ENCODE data around the gene SERINC5.

Gene SERINC5

GRCh38 chr5:80153586-80154126 lies 102.2 kb downstream of the SERINC5 start:
- Histone ChIP-seq H3K4me1 (ENCODE audit: control insufficient read depth, insufficient read depth, low read length) (peaks cover 4% of the 10 kb centered on the region), H3K9me3 (ENCODE audit: control insufficient read depth in 2 of 2, low read length in 2 of 2) (no peaks in the 10 kb centered on the region), H3K27ac (ENCODE audit: low read length) (no peak overlapping the region), H3K4me3 (ENCODE audit: low read length in 2 of 2) (no peak overlapping the region), H3K27me3 (ENCODE audit: control insufficient read depth in 1 of 2, insufficient read depth in 2 of 2, low read length in 2 of 2) (no peaks in the 10 kb centered on the region), H3K9ac (ENCODE audit: low read length in 2 of 2) (no peak overlapping the region), H3K36me3 (ENCODE audit: control insufficient read depth in 2 of 2, insufficient read depth in 2 of 2, low read length in 2 of 2) (peaks cover 5 to 16% of the 10 kb centered on the region in 2 donors)

GRCh38 chr5:80152778-80153177 lies 103.1 kb downstream of the SERINC5 start:
- Histone ChIP-seq H3K4me3 (ENCODE audit: low read length in 2 of 2) (no peak overlapping the region), H3K4me1 (ENCODE audit: control insufficient read depth, insufficient read depth, low read length) (peaks cover 4% of the 10 kb centered on the region), H3K9ac (ENCODE audit: low read length in 2 of 2) (no peak overlapping the region), H3K9me3 (ENCODE audit: control insufficient read depth in 2 of 2, low read length in 2 of 2) (no peaks in the 10 kb centered on the region), H3K36me3 (ENCODE audit: control insufficient read depth in 2 of 2, insufficient read depth in 2 of 2, low read length in 2 of 2) (peaks cover 5 to 14% of the 10 kb centered on the region in 2 donors), H3K27me3 (ENCODE audit: control insufficient read depth in 1 of 2, insufficient read depth in 2 of 2, low read length in 2 of 2) (no peaks in the 10 kb centered on the region), H3K27ac (ENCODE audit: low read length) (no peak overlapping the region)

GRCh38 chr5:80151890-80152289 lies 104.0 kb downstream of the SERINC5 start:
- Histone ChIP-seq H3K27ac (ENCODE audit: low read length) (no peak overlapping the region), H3K27me3 (ENCODE audit: control insufficient read depth in 1 of 2, insufficient read depth in 2 of 2, low read length in 2 of 2) (no peaks in the 10 kb centered on the region), H3K36me3 (ENCODE audit: control insufficient read depth in 2 of 2, insufficient read depth in 2 of 2, low read length in 2 of 2) (peaks cover 7 to 12% of the 10 kb centered on the region in 2 donors)

GRCh38 chr5:80150731-80151130 lies 105.1 kb downstream of the SERINC5 start:
- Histone ChIP-seq H3K4me3 (ENCODE audit: low read length in 2 of 2) (no peak overlapping the region), H3K27ac (ENCODE audit: low read length) (no peak overlapping the region), H3K4me1 (ENCODE audit: control insufficient read depth, insufficient read depth, low read length) (peaks cover 4% of the 10 kb centered on the region), H3K9me3 (ENCODE audit: control insufficient read depth in 2 of 2, low read length in 2 of 2) (no peaks in the 10 kb centered on the region), H3K27me3 (ENCODE audit: control insufficient read depth in 1 of 2, insufficient read depth in 2 of 2, low read length in 2 of 2) (no peaks in the 10 kb centered on the region), H3K36me3 (ENCODE audit: control insufficient read depth in 2 of 2, insufficient read depth in 2 of 2, low read length in 2 of 2) (peaks cover 7 to 12% of the 10 kb centered on the region in 2 donors), H3K9ac (ENCODE audit: low read length in 2 of 2) (no peak overlapping the region)

More at GRCh38 chr5:80151890-80152289, 104.0 kb downstream of the SERINC5 start:
- H3K9me3 ChIP-seq (ENCODE audit: control insufficient read depth in 2 of 2, low read length in 2 of 2): no peaks in the 10 kb centered on the region
- peaks cover 4% of the 10 kb centered on the region for H3K4me1 ChIP-seq (ENCODE audit: control insufficient read depth, insufficient read depth, low read length)
- no peak overlapping the region for H3K9ac ChIP-seq (ENCODE audit: low read length in 2 of 2)
- no peak overlapping the region for H3K4me3 ChIP-seq (ENCODE audit: low read length in 2 of 2)

- Histone ChIP-seq H3K9ac (ENCODE audit: low read length in 2 of 2) (no peak overlapping the region), H3K4me3 (ENCODE audit: low read length in 2 of 2) (no peak overlapping the region), H3K9me3 (ENCODE audit: control insufficient read depth in 2 of 2, low read length in 2 of 2) (no peaks in the 10 kb centered on the region), H3K27me3 (ENCODE audit: control insufficient read depth in 1 of 2, insufficient read depth in 2 of 2, low read length in 2 of 2) (no peaks in the 10 kb centered on the region), H3K27ac (ENCODE audit: low read length) (no peak overlapping the region), H3K4me1 (ENCODE audit: control insufficient read depth, insufficient read depth, low read length) (peaks cover 4% of the 10 kb centered on the region), H3K36me3 (ENCODE audit: control insufficient read depth in 2 of 2, insufficient read depth in 2 of 2, low read length in 2 of 2) (peaks cover 7 to 12% of the 10 kb centered on the region in 2 donors)
Measured at GRCh38 chr5:80149161-80149609, 106.7 kb downstream of the SERINC5 start.

- no peaks in the 10 kb centered on the region for H3K9me3 ChIP-seq (ENCODE audit: control insufficient read depth in 2 of 2, low read length in 2 of 2)
- H3K4me1 ChIP-seq (ENCODE audit: control insufficient read depth, insufficient read depth, low read length): peaks cover 12% of the 10 kb centered on the region
- H3K27ac ChIP-seq (ENCODE audit: low read length): no peak overlapping the region
- peaks cover 7 to 15% of the 10 kb centered on the region in 2 donors for H3K36me3 ChIP-seq (ENCODE audit: control insufficient read depth in 2 of 2, insufficient read depth in 2 of 2, low read length in 2 of 2)
- no peak overlapping the region for H3K9ac ChIP-seq (ENCODE audit: low read length in 2 of 2)
- H3K27me3 ChIP-seq (ENCODE audit: control insufficient read depth in 1 of 2, insufficient read depth in 2 of 2, low read length in 2 of 2): no peaks in the 10 kb centered on the region
- no peak overlapping the region for H3K4me3 ChIP-seq (ENCODE audit: low read length in 2 of 2)
Measured at GRCh38 chr5:80147119-80147815, 108.6 kb downstream of the SERINC5 start.

- Histone ChIP-seq H3K9ac (ENCODE audit: low read length in 2 of 2) (no peak overlapping the region), H3K27me3 (ENCODE audit: control insufficient read depth in 1 of 2, insufficient read depth in 2 of 2, low read length in 2 of 2) (no peaks in the 10 kb centered on the region), H3K27ac (ENCODE audit: low read length) (no peak overlapping the region), H3K4me3 (ENCODE audit: low read length in 2 of 2) (no peak overlapping the region), H3K36me3 (ENCODE audit: control insufficient read depth in 2 of 2, insufficient read depth in 2 of 2, low read length in 2 of 2) (peaks cover 7 to 11% of the 10 kb centered on the region in 2 donors), H3K9me3 (ENCODE audit: control insufficient read depth in 2 of 2, low read length in 2 of 2) (no peaks in the 10 kb centered on the region), H3K4me1 (ENCODE audit: control insufficient read depth, insufficient read depth, low read length) (peaks cover 24% of the 10 kb centered on the region)
Measured at GRCh38 chr5:80146046-80146445, 109.8 kb downstream of the SERINC5 start.

- no peak overlapping the region for H3K9ac ChIP-seq (ENCODE audit: low read length in 2 of 2)
- peaks cover 2 to 3% of the 10 kb centered on the region in 2 donors for H3K36me3 ChIP-seq (ENCODE audit: control insufficient read depth in 2 of 2, insufficient read depth in 2 of 2, low read length in 2 of 2)
- H3K4me1 ChIP-seq (ENCODE audit: control insufficient read depth, insufficient read depth, low read length): peaks cover 25% of the 10 kb centered on the region
- H3K4me3 ChIP-seq (ENCODE audit: low read length in 2 of 2): no peak overlapping the region
- H3K9me3 ChIP-seq (ENCODE audit: control insufficient read depth in 2 of 2, low read length in 2 of 2): no peaks in the 10 kb centered on the region
- peak overlapping the region; percentile 95 for H3K27ac ChIP-seq (ENCODE audit: low read length)
- H3K27me3 ChIP-seq (ENCODE audit: control insufficient read depth in 1 of 2, insufficient read depth in 2 of 2, low read length in 2 of 2): no peaks in the 10 kb centered on the region
Measured at GRCh38 chr5:80143491-80143890, 112.4 kb downstream of the SERINC5 start.

GRCh38 chr5:80142996-80143395 lies 112.9 kb downstream of the SERINC5 start:
- Histone ChIP-seq H3K27me3 (ENCODE audit: control insufficient read depth in 1 of 2, insufficient read depth in 2 of 2, low read length in 2 of 2) (no peaks in the 10 kb centered on the region), H3K4me3 (ENCODE audit: low read length in 2 of 2) (no peak overlapping the region), H3K27ac (ENCODE audit: low read length) (peak overlapping the region; percentile 95), H3K9ac (ENCODE audit: low read length in 2 of 2) (peak overlapping the region in 1 of 2 donors; percentile 5), H3K36me3 (ENCODE audit: control insufficient read depth in 2 of 2, insufficient read depth in 2 of 2, low read length in 2 of 2) (peaks cover 2 to 3% of the 10 kb centered on the region in 2 donors), H3K4me1 (ENCODE audit: control insufficient read depth, insufficient read depth, low read length) (peaks cover 25% of the 10 kb centered on the region), H3K9me3 (ENCODE audit: control insufficient read depth in 2 of 2, low read length in 2 of 2) (no peaks in the 10 kb centered on the region)

GRCh38 chr5:80141681-80142080 lies 114.2 kb downstream of the SERINC5 start:
- peaks cover 25% of the 10 kb centered on the region for H3K4me1 ChIP-seq (ENCODE audit: control insufficient read depth, insufficient read depth, low read length)
- H3K27me3 ChIP-seq (ENCODE audit: control insufficient read depth in 1 of 2, insufficient read depth in 2 of 2, low read length in 2 of 2): no peaks in the 10 kb centered on the region
- H3K9ac ChIP-seq (ENCODE audit: low read length in 2 of 2): peak overlapping the region; percentile 24 to 79
- H3K9me3 ChIP-seq (ENCODE audit: control insufficient read depth in 2 of 2, low read length in 2 of 2): no peaks in the 10 kb centered on the region
- H3K4me3 ChIP-seq (ENCODE audit: low read length in 2 of 2): peak overlapping the region in 1 of 2 donors; percentile 49
- peaks cover 0 to 3% of the 10 kb centered on the region in 2 donors for H3K36me3 ChIP-seq (ENCODE audit: control insufficient read depth in 2 of 2, insufficient read depth in 2 of 2, low read length in 2 of 2)
- H3K27ac ChIP-seq (ENCODE audit: low read length): peak overlapping the region; percentile 95

GRCh38 chr5:80141147-80141671 lies 114.6 kb downstream of the SERINC5 start:
- Histone ChIP-seq H3K27ac (ENCODE audit: low read length) (peak overlapping the region; percentile 95), H3K4me1 (ENCODE audit: control insufficient read depth, insufficient read depth, low read length) (peaks cover 25% of the 10 kb centered on the region), H3K27me3 (ENCODE audit: control insufficient read depth in 1 of 2, insufficient read depth in 2 of 2, low read length in 2 of 2) (no peaks in the 10 kb centered on the region), H3K9ac (ENCODE audit: low read length in 2 of 2) (peak overlapping the region; percentile 24 to 79), H3K4me3 (ENCODE audit: low read length in 2 of 2) (peak overlapping the region in 1 of 2 donors; percentile 49), H3K36me3 (ENCODE audit: control insufficient read depth in 2 of 2, insufficient read depth in 2 of 2, low read length in 2 of 2) (peaks cover 0 to 3% of the 10 kb centered on the region in 2 donors), H3K9me3 (ENCODE audit: control insufficient read depth in 2 of 2, low read length in 2 of 2) (no peaks in the 10 kb centered on the region)

Measured in stomach smooth muscle (tissue), 2 donors.